Raji (cell line): ENCODE results near the gene C5orf15.

Source experiments
- POLR2A ChIP-seq: IDR thresholded peaks from 2 replicates; pipeline ENCODE4 v1.6.1; 2011; ENCODE audit warnings: low read depth, low read length, control low read depth; ENCODE audit not compliant: insufficient read depth

The C5orf15 gene

DNA sequence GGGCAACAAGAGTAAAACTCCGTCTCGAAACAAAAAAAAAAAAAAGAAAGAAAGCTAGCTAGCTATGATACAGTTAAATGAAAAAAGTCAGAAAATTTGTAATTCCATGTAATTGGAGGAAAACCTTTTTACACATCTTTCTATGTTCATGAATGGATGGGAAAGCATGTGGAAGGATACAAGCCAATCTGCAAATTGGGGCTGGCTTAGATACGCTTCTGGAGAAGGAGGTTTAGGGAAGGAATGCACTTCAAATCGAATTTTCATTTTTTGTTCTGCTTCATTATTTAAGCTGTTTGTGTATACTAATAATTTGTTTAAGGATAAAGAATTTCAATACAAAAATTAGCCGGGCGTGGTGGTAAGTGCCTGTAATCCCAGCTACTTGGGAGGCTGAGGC, 29.6 kb upstream of the C5orf15 start:
- no peak for TF ChIP-seq POLR2A

DNA sequence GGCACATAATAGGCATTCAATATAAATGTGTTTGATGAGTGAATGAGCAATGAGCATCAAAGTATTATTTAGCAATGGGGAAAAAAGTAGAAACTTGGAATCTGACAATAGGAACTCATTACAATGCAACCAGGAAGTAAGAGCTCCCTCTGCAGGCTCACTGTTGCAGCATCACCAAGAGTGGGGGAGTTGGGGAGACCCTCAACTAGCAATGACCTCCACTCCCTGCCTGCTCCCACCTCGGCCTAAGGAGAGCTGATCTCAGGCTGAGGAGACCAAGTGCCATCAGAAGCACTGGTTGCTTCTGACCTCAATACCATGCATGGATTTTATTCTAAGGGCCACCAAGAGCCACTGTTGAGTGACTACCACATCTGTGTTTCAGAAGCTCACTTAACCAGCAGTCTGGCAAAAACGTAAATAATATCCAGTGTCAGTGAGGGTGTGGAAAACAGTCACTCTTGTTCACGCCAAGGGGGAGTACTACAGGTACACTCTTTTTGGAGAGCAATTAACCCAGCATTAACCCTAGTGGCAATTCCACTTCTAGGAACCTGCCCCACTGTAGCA, 28.3 kb upstream of the C5orf15 start:
- TF ChIP-seq POLR2A = no peak

- no peak for TF ChIP-seq POLR2A
Observed at GRCh38 chr5:133995883-133996563, 27.6 kb upstream of the C5orf15 start.

DNA sequence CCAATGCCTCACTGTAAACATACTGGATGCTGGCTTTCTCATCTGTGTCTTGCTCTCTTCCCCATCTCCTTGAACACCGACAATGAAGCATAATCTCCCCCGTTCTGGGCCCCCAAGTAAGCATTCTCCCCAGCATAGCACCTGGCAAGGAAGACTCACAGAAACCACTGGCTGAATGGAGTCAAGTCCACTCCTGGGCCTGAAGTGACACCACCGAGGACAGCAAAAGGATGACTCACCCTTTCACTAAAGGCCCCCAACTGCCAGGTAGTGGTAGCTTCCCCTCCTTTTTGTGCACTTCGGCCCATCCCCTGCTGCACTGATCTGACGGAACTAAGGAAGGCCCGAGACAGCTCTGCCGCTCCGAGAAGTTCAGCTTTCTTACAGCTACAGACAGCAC, 26.9 kb upstream of the C5orf15 start:
- no peak for TF ChIP-seq POLR2A

GRCh38 chr5:133994990-133995333, 26.5 kb upstream of the C5orf15 start:
- no peak for TF ChIP-seq POLR2A

GRCh38 chr5:133994297-133994989, 26.0 kb upstream of the C5orf15 start:
- no peak for TF ChIP-seq POLR2A

DNA sequence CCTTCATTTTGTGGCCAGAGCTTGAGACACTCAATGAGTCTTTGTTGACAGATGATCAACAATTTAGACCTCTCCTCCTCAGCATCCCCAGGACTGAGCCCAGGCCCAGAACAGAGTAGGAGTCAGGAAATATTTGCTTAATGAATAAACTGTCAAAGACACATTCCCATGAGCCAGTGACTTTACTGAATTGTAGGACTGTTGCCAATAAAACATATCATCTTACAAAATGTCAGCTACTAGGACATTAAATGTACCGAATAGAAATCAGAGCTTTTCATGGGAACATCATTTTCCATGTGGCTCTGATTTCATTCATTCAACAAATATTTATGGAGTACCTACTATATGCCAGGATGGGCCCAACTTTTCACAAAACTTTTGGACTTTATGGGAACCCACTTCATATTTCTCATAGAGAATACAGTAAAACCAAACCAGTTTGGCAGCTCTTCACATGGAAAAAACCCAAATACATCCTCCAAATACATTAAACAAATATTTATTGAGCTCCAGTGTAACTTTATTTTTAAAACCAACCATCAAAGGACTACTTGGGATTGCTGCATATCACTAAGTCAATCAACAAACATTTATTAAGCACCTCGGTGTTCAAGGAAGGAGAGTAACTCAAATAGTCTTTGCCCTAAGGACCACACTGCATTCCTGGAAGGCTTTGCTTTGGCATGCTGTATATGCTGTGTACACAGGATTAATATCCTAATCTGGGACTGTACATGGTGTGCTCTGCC, 24.9 kb upstream of the C5orf15 start:
- TF ChIP-seq POLR2A = no peak

GRCh38 chr5:133992429-133993155, 24.2 kb upstream of the C5orf15 start:
- TF ChIP-seq POLR2A = no peak

- TF ChIP-seq POLR2A = no peak
Observed at GRCh38 chr5:133991171-133991910, 22.9 kb upstream of the C5orf15 start.

DNA sequence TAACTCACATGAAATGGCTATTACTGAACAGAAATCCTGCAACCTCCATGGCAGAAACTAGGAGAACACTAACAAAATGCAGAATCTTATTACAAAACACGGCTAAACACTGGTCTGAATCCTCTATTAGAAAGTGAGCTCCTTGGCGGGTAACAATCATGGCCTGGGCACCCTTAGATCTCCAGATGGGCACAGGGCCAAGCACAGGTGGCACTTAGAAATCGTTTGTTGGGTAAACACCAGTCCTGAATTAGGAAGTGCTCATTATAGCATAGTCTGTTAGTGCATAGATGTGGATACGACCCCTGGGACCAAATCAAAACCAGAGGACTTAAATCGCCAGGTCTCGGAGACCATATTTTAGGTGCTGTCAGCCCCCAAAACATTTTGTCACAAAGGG, 22.0 kb upstream of the C5orf15 start:
- TF ChIP-seq POLR2A = no peak

GRCh38 chr5:133985540-133986180, 17.2 kb upstream of the C5orf15 start:
- TF ChIP-seq POLR2A = no peak

DNA sequence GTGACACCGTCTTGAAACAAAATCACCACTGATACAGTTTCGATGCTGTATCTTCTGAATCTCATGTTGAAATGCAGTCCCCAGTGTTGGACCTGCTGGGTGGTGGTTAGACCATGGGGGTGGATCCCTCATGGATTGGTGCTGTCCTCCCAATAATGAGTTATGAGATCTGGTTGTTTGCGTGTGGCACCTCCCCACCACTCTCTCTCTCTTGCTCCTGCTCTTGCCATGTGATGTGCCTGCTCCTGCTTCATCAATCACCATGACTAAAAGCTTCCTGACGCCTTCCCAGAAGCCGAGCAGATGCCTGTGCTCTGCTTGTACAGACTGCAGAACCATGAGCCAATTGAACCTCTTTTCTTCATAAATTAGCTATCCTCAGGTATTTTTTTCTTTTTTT, 15.2 kb upstream of the C5orf15 start:
- TF ChIP-seq POLR2A = no peak

GRCh38 chr5:133981714-133982113, 13.3 kb upstream of the C5orf15 start:
- no peak for TF ChIP-seq POLR2A

DNA sequence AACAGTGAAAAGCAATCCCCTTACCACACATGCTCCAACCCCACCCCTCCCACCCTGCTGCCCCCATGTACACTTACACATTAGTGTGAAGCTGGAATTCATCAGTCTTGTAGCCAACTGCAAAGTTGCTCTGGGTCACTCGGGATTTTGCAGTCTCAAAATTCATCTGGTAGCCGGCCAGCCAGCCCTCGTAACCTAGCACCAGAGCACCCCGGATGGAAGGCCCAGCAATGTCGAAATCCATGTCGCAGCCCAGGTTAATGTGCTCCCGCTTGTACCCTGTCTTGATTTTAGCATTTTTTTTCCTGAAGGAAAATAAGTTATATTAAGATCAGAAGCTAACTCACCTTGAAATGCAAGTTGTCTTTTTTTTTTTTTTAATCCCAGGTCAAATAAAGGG, 12.2 kb upstream of the C5orf15 start:
- no peak for TF ChIP-seq POLR2A
